Muscle of leg (tissue), 11 donors: ENCODE measurements around the gene ABCF2. TPM values are rescaled to one million over a fixed set of nuclear protein-coding genes. Genes with fewer than 3 reads are reported as not detected.

Source experiments
- DNase-seq: peaks from one replicate; pipeline ENCODE4 v3.0.0; 2013
- H3K27ac ChIP-seq: one replicate; pipeline ENCODE4 v1.5.1; 2013; ENCODE audit warnings: mild to moderate bottlenecking, low read length, control low read depth
- H3K27me3 ChIP-seq: one replicate; pipeline ENCODE4 v1.6.1; 2013; ENCODE audit warnings: low read length; ENCODE audit not compliant: control insufficient read depth, insufficient read depth
- H3K36me3 ChIP-seq: one replicate; pipeline ENCODE4 v1.6.1; 2013; ENCODE audit warnings: low read length; ENCODE audit not compliant: control insufficient read depth, insufficient read depth
- H3K4me1 ChIP-seq: one replicate; pipeline ENCODE4 v1.6.1; 2013; ENCODE audit warnings: low read length; ENCODE audit not compliant: control insufficient read depth, insufficient read depth
- H3K4me3 ChIP-seq: one replicate; pipeline ENCODE4 v1.5.1; 2013; ENCODE audit warnings: low read length, control low read depth
- H3K9me3 ChIP-seq: replicated peaks from 2 replicates; pipeline ENCODE4 v1.6.1; 2013; ENCODE audit warnings: low read depth, low read length; ENCODE audit not compliant: control insufficient read depth
- WGBS: methylation state at CpG from one replicate; pipeline ENCODE4 v1.1.5; 2013; ENCODE audit warnings: missing lambda C conversion rate; ENCODE audit not compliant: insufficient coverage; 5-methylcytosine and 5-hydroxymethylcytosine counted together
- polyA plus RNA-seq, 8 donors: library from polyadenylated mRNA; unstranded; fragments of 120-200 nt; gene quantifications; one replicate each; pipeline versions ENCODE4 v1.2.1 to v1.2.3, GENCODE V29; 2013; ENCODE audit warnings: inconsistent platforms in 1 of 8, low replicate concordance in 1 of 8; ENCODE audit not compliant: insufficient read length in 8 of 8, insufficient read depth in 1 of 8
- total RNA-seq: library from RNA; stranded (reverse); fragments of 120-200 nt; gene quantifications from one replicate; pipeline ENCODE4 v1.2.4, GENCODE V29; 2013

Gene ABCF2
- total and polyA plus RNA-seq, 9 donors = 17.3 to 21.1 (median 18.5) TPM

DNA sequence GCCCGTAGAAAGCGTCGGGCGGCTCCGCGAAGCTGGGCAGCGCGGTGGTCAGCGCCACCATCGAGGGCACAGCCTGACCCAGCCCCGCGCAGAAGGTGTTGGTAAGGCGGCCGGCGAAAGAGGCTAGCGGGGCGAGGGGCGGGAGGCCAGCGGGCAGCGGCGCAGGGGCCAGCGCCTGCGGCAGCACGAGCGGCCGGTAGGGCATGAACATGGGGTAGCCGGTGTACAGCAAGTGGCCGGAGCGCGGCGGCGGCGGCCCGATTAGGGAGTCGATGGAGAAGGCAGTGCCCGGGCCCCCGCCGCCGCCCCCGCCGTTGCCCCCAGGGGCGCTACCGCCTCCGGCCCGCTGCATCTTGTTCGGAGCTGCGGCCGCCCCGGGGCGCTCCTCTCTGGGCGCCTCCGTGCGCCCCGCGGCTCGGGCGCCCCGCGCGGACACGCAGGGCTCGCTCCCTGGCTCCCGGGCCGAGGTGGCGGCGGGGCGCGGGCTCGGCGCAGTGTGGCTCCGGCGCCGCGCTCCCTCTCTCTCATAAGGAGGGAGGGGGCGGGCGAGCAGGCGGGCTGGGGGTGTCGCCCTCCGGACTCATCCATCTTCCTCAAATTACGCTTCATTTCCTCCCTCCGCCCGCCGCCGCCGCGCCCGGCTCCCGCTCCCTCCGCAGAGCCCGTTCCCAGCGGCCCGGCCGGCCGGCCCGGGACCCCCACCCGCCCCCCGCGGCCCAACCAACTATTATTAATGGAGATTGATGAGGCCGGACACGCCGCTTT is 59.6 kb downstream of the ABCF2 start, which contains the start of gene GBX1:
Gene GBX1, minus strand, starts transcription at position 498 of the 765 bp plus-strand sequence. Its CDS starts 146 bp downstream, at position 352.
- Histone ChIP-seq H3K9me3 (no peaks in the 10 kb centered on the region), H3K27me3 (peaks cover 52% of the 10 kb centered on the region), H3K4me1 (peaks cover 13% of the 10 kb centered on the region), H3K36me3 (no peaks in the 10 kb centered on the region), H3K4me3 (peak within 1 kb of the TSS; percentile 32), H3K27ac (no peak within 1 kb of the TSS)
- WGBS = under 1% methylated on average over 66 of the region's 101 CpGs
- DNase-seq = peak; percentile 49

DNA sequence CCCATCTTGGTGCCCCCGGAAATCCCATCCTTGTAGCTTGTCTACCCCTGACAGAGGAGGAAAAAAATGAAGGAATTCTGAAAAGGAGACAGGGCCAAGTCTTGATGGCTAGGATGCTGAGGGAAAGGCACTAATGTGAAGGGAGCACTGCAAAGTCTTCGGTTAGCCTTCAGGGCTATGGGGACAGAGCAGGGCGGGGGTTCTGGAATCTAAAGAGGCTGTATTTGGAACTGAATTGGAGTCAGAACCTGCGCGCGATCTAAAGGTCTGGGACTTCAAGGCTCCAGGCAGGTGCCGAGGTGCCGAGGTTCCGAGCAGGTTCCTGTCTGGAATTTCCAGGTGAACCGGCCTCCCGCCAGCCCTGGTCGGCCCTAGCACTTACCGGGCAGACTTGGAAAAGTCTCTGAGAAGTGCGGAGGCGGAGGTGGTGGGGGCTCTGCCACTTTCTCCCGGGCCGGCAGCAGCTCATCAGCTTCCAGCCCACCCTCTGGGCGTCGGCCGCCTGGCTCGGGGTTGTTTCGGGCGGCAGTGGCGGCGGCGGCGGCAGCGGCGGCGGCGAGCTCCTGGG is 60.3 kb downstream of the ABCF2 start:
- 10% methylated on average over 28 of the region's 31 CpGs for WGBS
- Histone ChIP-seq H3K27ac (no peak overlapping the region), H3K4me3 (peak overlapping the region; percentile 19), H3K9me3 (no peaks in the 10 kb centered on the region), H3K4me1 (peaks cover 13% of the 10 kb centered on the region), H3K27me3 (peaks cover 50% of the 10 kb centered on the region), H3K36me3 (no peaks in the 10 kb centered on the region)
- DNase-seq = no peak

Other genes with a start within 250 kb of the ABCF2 start
- 9.7 TPM for gene KCNH2, start 248.9 kb downstream of the ABCF2 start, total RNA-seq
- gene KCNH2, start 248.9 kb downstream of the ABCF2 start, polyA plus RNA-seq = 10 to 100 TPM; 14.4 to 26.9 (median 20.2) TPM
- 4.9 TPM for gene NOS3, start 236.2 kb downstream of the ABCF2 start, total RNA-seq
- gene NOS3, start 236.2 kb downstream of the ABCF2 start, polyA plus RNA-seq = 1 to 10 TPM; 5.0 to 8.9 (median 7.0) TPM
- 0.22 TPM for gene ATG9B, start 202.7 kb downstream of the ABCF2 start, total RNA-seq
- 1 to 10 TPM in 6 of 8 donors, under 1 TPM in 2; 0.92 to 3.0 (median 1.4) TPM for gene ATG9B, start 202.7 kb downstream of the ABCF2 start, polyA plus RNA-seq
- 13.4 TPM for gene ABCB8, start 198.8 kb downstream of the ABCF2 start, total RNA-seq
- 10 to 100 TPM; 12.8 to 26.5 (median 19.2) TPM for gene ABCB8, start 198.8 kb downstream of the ABCF2 start, polyA plus RNA-seq
- gene ASIC3, start 178.7 kb downstream of the ABCF2 start, total RNA-seq = 1.3 TPM
- gene ASIC3, start 178.7 kb downstream of the ABCF2 start, polyA plus RNA-seq = 1 to 10 TPM; 2.0 to 9.2 (median 4.6) TPM
- 10.2 TPM for gene CDK5, start 169.3 kb downstream of the ABCF2 start, total RNA-seq
- gene CDK5, start 169.3 kb downstream of the ABCF2 start, polyA plus RNA-seq = 10 to 100 TPM in 5 of 8 donors, 1 to 10 TPM in 3; 8.2 to 12.2 (median 10.2) TPM
- gene SLC4A2, start 167.6 kb downstream of the ABCF2 start, total RNA-seq = 41.0 TPM
- 10 to 100 TPM; 58.3 to 78.1 (median 65.7) TPM for gene SLC4A2, start 167.6 kb downstream of the ABCF2 start, polyA plus RNA-seq
- gene FASTK, start 146.4 kb downstream of the ABCF2 start, total RNA-seq = 65.2 TPM
- 10 to 100 TPM; 74.3 to 90.1 (median 84.2) TPM for gene FASTK, start 146.4 kb downstream of the ABCF2 start, polyA plus RNA-seq
- gene TMUB1, start 143.7 kb downstream of the ABCF2 start, total RNA-seq = 19.0 TPM
- gene TMUB1, start 143.7 kb downstream of the ABCF2 start, polyA plus RNA-seq = 10 to 100 TPM; 29.8 to 51.2 (median 35.9) TPM
- gene AGAP3, start 140.7 kb downstream of the ABCF2 start, total RNA-seq = 37.0 TPM
- gene AGAP3, start 140.7 kb downstream of the ABCF2 start, polyA plus RNA-seq = 10 to 100 TPM; 64.5 to 95.4 (median 76.3) TPM
- gene GBX1, start 59.5 kb downstream of the ABCF2 start, total RNA-seq = 0.44 TPM
- 1 to 10 TPM in 5 of 8 donors, under 1 TPM in 3; 0.59 to 2.5 (median 1.5) TPM for gene GBX1, start 59.5 kb downstream of the ABCF2 start, polyA plus RNA-seq
- gene ASB10, start 40.0 kb downstream of the ABCF2 start, total RNA-seq = 3.1 TPM
- gene ASB10, start 40.0 kb downstream of the ABCF2 start, polyA plus RNA-seq = 1 to 10 TPM; 1.3 to 5.7 (median 3.0) TPM
- not detected for gene H2BK1, start 16.7 kb downstream of the ABCF2 start, total RNA-seq
- not detected for gene H2BK1, start 16.7 kb downstream of the ABCF2 start, polyA plus RNA-seq
- gene CHPF2, start 5.3 kb upstream of the ABCF2 start, total RNA-seq = 21.9 TPM
- 10 to 100 TPM; 20.1 to 32.6 (median 23.4) TPM for gene CHPF2, start 5.3 kb upstream of the ABCF2 start, polyA plus RNA-seq
- gene SMARCD3, start 21.5 kb upstream of the ABCF2 start, total RNA-seq = 106 TPM
- 100 to 1,000 TPM; 109 to 180 (median 151) TPM for gene SMARCD3, start 21.5 kb upstream of the ABCF2 start, polyA plus RNA-seq
- gene NUB1, start 114.6 kb upstream of the ABCF2 start, total RNA-seq = 25.6 TPM
- gene NUB1, start 114.6 kb upstream of the ABCF2 start, polyA plus RNA-seq = 10 to 100 TPM; 29.2 to 40.6 (median 33.2) TPM
- gene WDR86, start 182.8 kb upstream of the ABCF2 start, total RNA-seq = 3.4 TPM
- 10 to 100 TPM in 1 of 8 donors, 1 to 10 TPM in 7; 2.8 to 11.0 (median 5.8) TPM for gene WDR86, start 182.8 kb upstream of the ABCF2 start, polyA plus RNA-seq
- gene CRYGN, start 212.9 kb upstream of the ABCF2 start, total RNA-seq = 0.09 TPM
- gene CRYGN, start 212.9 kb upstream of the ABCF2 start, polyA plus RNA-seq = under 1 TPM in 5 of 8 donors, not detected in 3; 0.05 to 0.41 (median 0.15) TPM